ENCODE results near the gene DOP1A.

DOP1A gene

DNA sequence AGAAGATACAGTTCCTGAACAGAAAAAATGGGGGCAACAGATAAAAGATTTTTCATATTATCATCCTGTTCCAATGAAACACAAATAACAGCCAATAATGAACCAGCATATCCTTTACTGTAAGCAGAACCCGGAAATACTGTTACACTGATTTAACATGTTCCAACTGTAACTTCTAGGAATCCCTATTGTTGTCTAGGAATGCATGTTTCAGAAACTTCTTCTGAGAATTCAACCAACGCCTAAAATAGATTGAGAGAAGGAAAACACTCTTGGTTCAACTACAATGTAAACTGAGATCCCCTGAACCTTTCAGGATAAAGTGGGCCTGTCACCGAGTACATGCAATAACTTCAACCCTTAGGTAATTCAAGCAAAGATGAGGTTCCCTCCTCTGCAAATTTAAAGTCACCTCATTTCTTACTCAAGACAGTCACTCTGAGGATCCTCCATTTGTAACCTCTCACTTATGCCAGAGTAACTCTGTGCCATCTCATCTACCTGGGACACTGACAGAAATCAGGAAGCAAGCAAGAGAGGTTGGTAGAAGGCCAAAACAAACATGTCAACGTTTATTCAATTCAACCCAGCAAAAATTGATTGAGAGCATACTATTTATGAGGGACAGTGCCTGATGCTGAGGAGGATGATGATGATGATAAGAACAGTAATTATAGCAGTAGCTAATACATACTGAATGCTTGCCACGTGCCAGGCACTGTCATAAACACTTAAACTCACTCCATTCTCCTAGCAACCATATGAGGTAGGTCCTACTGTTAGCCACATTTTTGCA lies 15.9 kb upstream of the DOP1A start:
- no peak overlapping the region for H3K4me2 ChIP-seq (ENCODE audit: insufficient read depth, low read length, poor library complexity, severe bottlenecking)
- H2AFZ ChIP-seq (ENCODE audit: low read length), result no peak overlapping the region
- no peak overlapping the region for H2BK120ac ChIP-seq (ENCODE audit: low read depth, low read length)
- peaks cover 0 to 6% of the 10 kb centered on the region in 2 donors for H3K4me1 ChIP-seq (ENCODE audit: control insufficient read depth in 2 of 2, insufficient read depth in 1 of 2, low read depth in 1 of 2, low read length in 2 of 2)
- H4K8ac ChIP-seq (ENCODE audit: low read depth, low read length), result no peak overlapping the region
- H3K14ac ChIP-seq (ENCODE audit: low read length), result no peak overlapping the region
- no peak overlapping the region for H2BK12ac ChIP-seq (ENCODE audit: low read length)
- H3K36me3 ChIP-seq (replicated peaks in 1 of 2; ENCODE audit: control insufficient read depth in 2 of 2, insufficient read depth in 2 of 2, low read length in 2 of 2), result peaks cover 5 to 43% of the 10 kb centered on the region in 2 donors
- H3K23ac ChIP-seq (ENCODE audit: low read depth, low read length, poor library complexity), result no peak overlapping the region
- WGBS, 2 donors (ENCODE audit: extremely low coverage in 2 of 2, insufficient read length in 2 of 2, insufficient replicate concordance in 1 of 2), result no CpG with 5 or more reads among the region's 5 CpGs
- H4K91ac ChIP-seq (ENCODE audit: low read depth, low read length, poor library complexity), result no peak overlapping the region
- H3K4ac ChIP-seq (ENCODE audit: low read length), result no peak overlapping the region
- H3K27ac ChIP-seq (replicated peaks; ENCODE audit: low read length), result no peak overlapping the region
- no peak overlapping the region for H2BK15ac ChIP-seq (ENCODE audit: low read length)
- H3K27me3 ChIP-seq (ENCODE audit: control insufficient read depth in 3 of 3, insufficient read depth in 3 of 3, low read depth in 1 of 3, low read length in 3 of 3), result no peaks in the 10 kb centered on the region
- no peak for DNase-seq (ENCODE audit: low spot score)
- H2AK5ac ChIP-seq (ENCODE audit: low read depth, low read length), result no peak overlapping the region
- H3K18ac ChIP-seq (ENCODE audit: low read length), result no peak overlapping the region
- no peak overlapping the region for H2BK5ac ChIP-seq (ENCODE audit: low read length)
- H3K79me1 ChIP-seq (ENCODE audit: low read depth, low read length), result no peaks in the 10 kb centered on the region
- H3K4me3 ChIP-seq (ENCODE audit: low read length in 2 of 2), result no peak overlapping the region
- no peak overlapping the region for H3K9ac ChIP-seq (ENCODE audit: low read depth, low read length, poor library complexity)
- H3K9me3 ChIP-seq (replicated peaks in 1 of 2; ENCODE audit: control insufficient read depth in 2 of 2, insufficient read depth in 1 of 2, low read depth in 1 of 2, low read length in 2 of 2), result no peaks in the 10 kb centered on the region

- H3K27ac ChIP-seq (replicated peaks; ENCODE audit: low read length), result no peak overlapping the region
- no CpG with 5 or more reads among the region's 3 CpGs for WGBS, 2 donors (ENCODE audit: extremely low coverage in 2 of 2, insufficient read length in 2 of 2, insufficient replicate concordance in 1 of 2)
These were observed 13.8 kb upstream of the DOP1A start for GRCh38 chr6:83053678-83054077.

DNA sequence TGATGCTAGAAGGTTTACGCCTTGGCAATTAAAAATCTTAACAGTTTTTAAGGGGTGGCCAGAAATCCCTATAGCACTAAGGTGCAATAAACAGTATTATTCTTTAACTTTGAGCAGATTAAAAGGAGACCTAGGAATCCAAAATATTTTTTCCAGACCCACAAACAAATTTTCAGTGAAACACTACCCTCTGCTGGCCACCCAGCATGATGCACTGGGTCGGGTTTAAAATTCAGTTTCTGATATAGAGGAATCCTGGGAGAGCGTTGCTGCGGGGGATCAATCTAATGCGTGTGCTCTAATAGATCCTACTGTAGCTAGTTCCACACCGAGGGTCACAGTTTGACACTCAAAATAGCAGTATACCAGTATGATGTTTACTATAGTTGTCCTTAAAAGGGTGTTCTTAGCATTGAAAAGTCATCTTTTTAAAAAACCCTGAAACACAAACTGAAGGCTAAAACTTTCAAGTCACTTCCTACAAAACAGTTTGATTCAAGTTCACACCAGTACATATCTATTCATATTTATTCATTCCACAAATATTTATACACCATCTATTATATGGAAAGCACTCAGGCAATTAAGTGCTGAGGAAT lies 12.0 kb upstream of the DOP1A start:
- H3K4ac ChIP-seq (ENCODE audit: low read length), result no peak overlapping the region
- H2BK5ac ChIP-seq (ENCODE audit: low read length), result no peak overlapping the region
- peaks cover 6 to 54% of the 10 kb centered on the region in 2 donors for H3K36me3 ChIP-seq (replicated peaks in 1 of 2; ENCODE audit: control insufficient read depth in 2 of 2, insufficient read depth in 2 of 2, low read length in 2 of 2)
- H2AK5ac ChIP-seq (ENCODE audit: low read depth, low read length), result no peak overlapping the region
- no peak overlapping the region for H3K18ac ChIP-seq (ENCODE audit: low read length)
- no peak overlapping the region for H4K91ac ChIP-seq (ENCODE audit: low read depth, low read length, poor library complexity)
- H3K9me3 ChIP-seq (replicated peaks in 1 of 2; ENCODE audit: control insufficient read depth in 2 of 2, insufficient read depth in 1 of 2, low read depth in 1 of 2, low read length in 2 of 2), result no peaks in the 10 kb centered on the region
- DNase-seq (ENCODE audit: low spot score), result peak; percentile 48
- no peak overlapping the region for H2BK120ac ChIP-seq (ENCODE audit: low read depth, low read length)
- H3K27ac ChIP-seq (replicated peaks; ENCODE audit: low read length), result no peak overlapping the region
- H2BK15ac ChIP-seq (ENCODE audit: low read length), result no peak overlapping the region
- no peak overlapping the region for H2AFZ ChIP-seq (ENCODE audit: low read length)
- H3K9ac ChIP-seq (ENCODE audit: low read depth, low read length, poor library complexity), result no peak overlapping the region
- no peaks in the 10 kb centered on the region for H3K79me1 ChIP-seq (ENCODE audit: low read depth, low read length)
- H3K4me2 ChIP-seq (ENCODE audit: insufficient read depth, low read length, poor library complexity, severe bottlenecking), result no peak overlapping the region
- no peak overlapping the region for H3K23ac ChIP-seq (ENCODE audit: low read depth, low read length, poor library complexity)
- no peaks in the 10 kb centered on the region for H3K27me3 ChIP-seq (ENCODE audit: control insufficient read depth in 3 of 3, insufficient read depth in 3 of 3, low read depth in 1 of 3, low read length in 3 of 3)
- H3K4me3 ChIP-seq (ENCODE audit: low read length in 2 of 2), result no peak overlapping the region
- WGBS, 2 donors (ENCODE audit: extremely low coverage in 2 of 2, insufficient read length in 2 of 2, insufficient replicate concordance in 1 of 2), result no CpG with 5 or more reads among the region's 6 CpGs
- no peak overlapping the region for H3K14ac ChIP-seq (ENCODE audit: low read length)
- H3K4me1 ChIP-seq (ENCODE audit: control insufficient read depth in 2 of 2, insufficient read depth in 1 of 2, low read depth in 1 of 2, low read length in 2 of 2), result peaks cover 0 to 2% of the 10 kb centered on the region in 2 donors
- no peak overlapping the region for H2BK12ac ChIP-seq (ENCODE audit: low read length)
- H4K8ac ChIP-seq (ENCODE audit: low read depth, low read length), result no peak overlapping the region

More at GRCh38 chr6:83053678-83054077, 13.8 kb upstream of the DOP1A start:
- Histone ChIP-seq H3K9me3 (replicated peaks in 1 of 2; ENCODE audit: control insufficient read depth in 2 of 2, insufficient read depth in 1 of 2, low read depth in 1 of 2, low read length in 2 of 2) (no peaks in the 10 kb centered on the region), H4K8ac (ENCODE audit: low read depth, low read length) (no peak overlapping the region), H4K91ac (ENCODE audit: low read depth, low read length, poor library complexity) (no peak overlapping the region), H2BK5ac (ENCODE audit: low read length) (no peak overlapping the region), H3K18ac (ENCODE audit: low read length) (no peak overlapping the region), H3K14ac (ENCODE audit: low read length) (no peak overlapping the region), H2AFZ (ENCODE audit: low read length) (no peak overlapping the region), H3K4me2 (ENCODE audit: insufficient read depth, low read length, poor library complexity, severe bottlenecking) (no peak overlapping the region), H2BK15ac (ENCODE audit: low read length) (no peak overlapping the region), H2BK120ac (ENCODE audit: low read depth, low read length) (no peak overlapping the region), H2AK5ac (ENCODE audit: low read depth, low read length) (no peak overlapping the region), H3K4ac (ENCODE audit: low read length) (no peak overlapping the region), H3K36me3 (replicated peaks in 1 of 2; ENCODE audit: control insufficient read depth in 2 of 2, insufficient read depth in 2 of 2, low read length in 2 of 2) (peaks cover 6 to 54% of the 10 kb centered on the region in 2 donors), H3K4me1 (ENCODE audit: control insufficient read depth in 2 of 2, insufficient read depth in 1 of 2, low read depth in 1 of 2, low read length in 2 of 2) (peaks cover 0 to 2% of the 10 kb centered on the region in 2 donors), H3K27me3 (ENCODE audit: control insufficient read depth in 3 of 3, insufficient read depth in 3 of 3, low read depth in 1 of 3, low read length in 3 of 3) (no peaks in the 10 kb centered on the region), H3K23ac (ENCODE audit: low read depth, low read length, poor library complexity) (no peak overlapping the region), H3K9ac (ENCODE audit: low read depth, low read length, poor library complexity) (no peak overlapping the region), H3K4me3 (ENCODE audit: low read length in 2 of 2) (no peak overlapping the region), H3K79me1 (ENCODE audit: low read depth, low read length) (no peaks in the 10 kb centered on the region), H2BK12ac (ENCODE audit: low read length) (no peak overlapping the region)
- DNase-seq (ENCODE audit: low spot score), result no peak

GRCh38 chr6:83057705-83058321 lies 9.7 kb upstream of the DOP1A start:
- Histone ChIP-seq H2AFZ (ENCODE audit: low read length) (no peak overlapping the region), H2BK120ac (ENCODE audit: low read depth, low read length) (no peak overlapping the region), H3K4me2 (ENCODE audit: insufficient read depth, low read length, poor library complexity, severe bottlenecking) (no peak overlapping the region), H2BK5ac (ENCODE audit: low read length) (no peak overlapping the region), H3K23ac (ENCODE audit: low read depth, low read length, poor library complexity) (no peak overlapping the region), H3K4me3 (ENCODE audit: low read length in 2 of 2) (no peak overlapping the region), H3K18ac (ENCODE audit: low read length) (no peak overlapping the region), H3K9me3 (replicated peaks in 1 of 2; ENCODE audit: control insufficient read depth in 2 of 2, insufficient read depth in 1 of 2, low read depth in 1 of 2, low read length in 2 of 2) (no peaks in the 10 kb centered on the region), H3K4ac (ENCODE audit: low read length) (no peak overlapping the region), H3K27ac (replicated peaks; ENCODE audit: low read length) (no peak overlapping the region), H3K79me1 (ENCODE audit: low read depth, low read length) (no peaks in the 10 kb centered on the region), H4K8ac (ENCODE audit: low read depth, low read length) (no peak overlapping the region), H3K27me3 (ENCODE audit: control insufficient read depth in 3 of 3, insufficient read depth in 3 of 3, low read depth in 1 of 3, low read length in 3 of 3) (no peaks in the 10 kb centered on the region), H3K4me1 (ENCODE audit: control insufficient read depth in 2 of 2, insufficient read depth in 1 of 2, low read depth in 1 of 2, low read length in 2 of 2) (peaks cover 0 to 2% of the 10 kb centered on the region in 2 donors), H3K9ac (ENCODE audit: low read depth, low read length, poor library complexity) (no peak overlapping the region), H2BK15ac (ENCODE audit: low read length) (no peak overlapping the region), H4K91ac (ENCODE audit: low read depth, low read length, poor library complexity) (no peak overlapping the region), H3K36me3 (replicated peaks in 1 of 2; ENCODE audit: control insufficient read depth in 2 of 2, insufficient read depth in 2 of 2, low read length in 2 of 2) (peaks cover 2 to 42% of the 10 kb centered on the region in 2 donors), H3K14ac (ENCODE audit: low read length) (no peak overlapping the region), H2AK5ac (ENCODE audit: low read depth, low read length) (no peak overlapping the region), H2BK12ac (ENCODE audit: low read length) (no peak overlapping the region)
- WGBS, 2 donors (ENCODE audit: extremely low coverage in 2 of 2, insufficient read length in 2 of 2, insufficient replicate concordance in 1 of 2), result no CpG with 5 or more reads among the region's 4 CpGs
- no peak for DNase-seq (ENCODE audit: low spot score)

All from neuronal stem cell (in vitro differentiated cells).